IMR-90 (cell line): Measurements from ENCODE around the gene LHPP. TPM values are rescaled to one million over a fixed set of nuclear protein-coding genes. Genes with fewer than 3 reads are reported as not detected.

ENCODE experiments used
- ATAC-seq: fragments of 200-7000 bp; cut with Tn5 transposase; 2 replicates; pipeline ENCODE4 v1.9.1; 2020; ENCODE audit warnings: low read depth, mild to moderate bottlenecking, moderate library complexity
- BruUV-seq: library from RNA; stranded (reverse); fragments of 400-500 nt; replicated peaks from 2 replicates; lab custom pipeline; 2021; lab: Mats Ljungman, UMichigan
- CTCF ChIA-PET: fragments of 300-600 bp; formaldehyde crosslinking; extraction: SDS; loops from one replicate; lab custom pipeline; 2021; ENCODE audit warnings: antibody characterized with exemption; lab: Yijun Ruan, JAX
- POLR2A ChIA-PET: fragments of 300-600 bp; sonication (Branson Sonifier 250); formaldehyde crosslinking; loops from one replicate; lab custom pipeline; 2022; ENCODE audit warnings: antibody characterized with exemption; ENCODE audit not compliant: unreplicated experiment; lab: Charles Lee
- DNase-seq: peaks from one replicate; pipeline ENCODE4 v3.0.0; 2013
- H2AFZ ChIP-seq: replicated peaks from 2 replicates; pipeline ENCODE3; 2013; ENCODE audit warnings: low read length, mild to moderate bottlenecking; ENCODE audit not compliant: poor library complexity
- H2AK5ac ChIP-seq: 2 replicates; pipeline ENCODE4 v1.6.1; 2013; ENCODE audit warnings: low read depth, low read length, inconsistent platforms
- H2AK9ac ChIP-seq: replicated peaks from 2 replicates; pipeline ENCODE3; 2013; ENCODE audit warnings: mild to moderate bottlenecking, low read depth, low read length, moderate library complexity; ENCODE audit not compliant: poor library complexity
- H2BK120ac ChIP-seq: 2 replicates; pipeline ENCODE4 v1.6.1; 2013; ENCODE audit warnings: low read depth, low read length, inconsistent platforms
- H2BK15ac ChIP-seq: 3 replicates; pipeline ENCODE4 v1.6.1; 2013; ENCODE audit warnings: low read depth, low read length, inconsistent platforms
- H2BK20ac ChIP-seq: 2 replicates; pipeline ENCODE4 v1.6.1; 2013; ENCODE audit warnings: low read depth, mild to moderate bottlenecking, inconsistent platforms, low read length, moderate library complexity
- H2BK5ac ChIP-seq: 2 replicates; pipeline ENCODE4 v1.6.1; 2013; ENCODE audit warnings: mild to moderate bottlenecking, low read depth, low read length, inconsistent platforms; ENCODE audit not compliant: poor library complexity, severe bottlenecking
- H3K14ac ChIP-seq: replicated peaks from 2 replicates; pipeline ENCODE4 v1.6.1; 2013; ENCODE audit warnings: low read depth, low read length, inconsistent platforms
- H3K18ac ChIP-seq: 2 replicates; pipeline ENCODE4 v1.6.1; 2013; ENCODE audit warnings: low read depth, low read length, control low read depth
- H3K23ac ChIP-seq: 2 replicates; pipeline ENCODE4 v1.6.1; 2013; ENCODE audit warnings: low read depth, low read length, inconsistent platforms
- H3K27ac ChIP-seq: 2 replicates; pipeline ENCODE4 v1.5.1; 2013; ENCODE audit warnings: mild to moderate bottlenecking, control low read depth, low read length; ENCODE audit not compliant: insufficient read depth
- H3K27me3 ChIP-seq: 2 replicates; pipeline ENCODE4 v1.6.1; 2013; ENCODE audit warnings: low read length; ENCODE audit not compliant: control insufficient read depth, insufficient read depth
- H3K36me3 ChIP-seq: 2 replicates; pipeline ENCODE4 v1.6.1; 2013; ENCODE audit warnings: low read length, mixed read lengths; ENCODE audit not compliant: control insufficient read depth, insufficient read depth
- H3K4ac ChIP-seq: 2 replicates; pipeline ENCODE4 v1.6.1; 2013; ENCODE audit warnings: low read depth, low read length, inconsistent platforms
- H3K4me1 ChIP-seq: 2 replicates; pipeline ENCODE4 v1.6.1; 2013; ENCODE audit warnings: low read length, mixed read lengths; ENCODE audit not compliant: control insufficient read depth, insufficient read depth
- H3K4me2 ChIP-seq: 2 replicates; pipeline ENCODE4 v1.6.1; 2013; ENCODE audit warnings: low read depth, mild to moderate bottlenecking, control low read depth, low read length, moderate library complexity
- H3K4me3 ChIP-seq: 2 replicates; pipeline ENCODE4 v1.5.1; 2013; ENCODE audit warnings: low read depth, mild to moderate bottlenecking, control low read depth, low read length, moderate library complexity; ENCODE audit not compliant: insufficient read depth
- H3K56ac ChIP-seq: 2 replicates; pipeline ENCODE4 v1.6.1; 2013; ENCODE audit warnings: low read length, inconsistent platforms; ENCODE audit not compliant: insufficient read depth; ENCODE audit errors: extremely low read depth
- H3K79me1 ChIP-seq, 2 experiments: 2 replicates each; pipeline ENCODE4 v1.6.1; 2013; ENCODE audit warnings: low read length in 2 of 2, inconsistent platforms in 1 of 2, low read depth in 1 of 2
- H3K9ac ChIP-seq: 2 replicates; pipeline ENCODE4 v1.6.1; 2013; ENCODE audit warnings: low read depth, low read length, control low read depth
- H3K9me1 ChIP-seq: 2 replicates; pipeline ENCODE4 v1.6.1; 2013; ENCODE audit warnings: low read length, inconsistent platforms; ENCODE audit not compliant: insufficient read depth
- H3K9me3 ChIP-seq: 2 replicates; pipeline ENCODE4 v1.6.1; 2013; ENCODE audit warnings: low read length; ENCODE audit not compliant: control insufficient read depth, insufficient read depth
- H4K20me1 ChIP-seq: 2 replicates; pipeline ENCODE4 v1.6.1; 2013; ENCODE audit warnings: low read length, inconsistent platforms; ENCODE audit not compliant: insufficient read depth
- H4K5ac ChIP-seq: 2 replicates; pipeline ENCODE4 v1.6.1; 2013; ENCODE audit warnings: mild to moderate bottlenecking, low read depth, low read length, control low read depth
- H4K8ac ChIP-seq, 2 experiments: 2 replicates each; pipeline ENCODE4 v1.6.1; 2013; ENCODE audit warnings: low read depth in 2 of 2, low read length in 2 of 2, control low read depth in 1 of 2, inconsistent platforms in 1 of 2
- H4K91ac ChIP-seq: 2 replicates; pipeline ENCODE4 v1.6.1; 2013; ENCODE audit warnings: low read depth, low read length, inconsistent platforms; ENCODE audit not compliant: insufficient read depth
- CHD1 ChIP-seq: IDR thresholded peaks from 2 replicates; pipeline ENCODE4 v1.6.1; 2012; ENCODE audit warnings: low read depth, low read length, improper control_type of control experiment
- FOS ChIP-seq: fragments of 150-350 bp; IDR thresholded peaks from 2 replicates; pipeline ENCODE4 v1.6.1; 2016; ENCODE audit warnings: low read depth, low read length
- MAFK ChIP-seq: IDR thresholded peaks from 2 replicates; pipeline ENCODE4 v1.6.1; 2012; ENCODE audit warnings: low read depth, low read length, improper control_type of control experiment
- MXI1 ChIP-seq: IDR thresholded peaks from 2 replicates; pipeline ENCODE4 v1.6.1; 2012; ENCODE audit warnings: low read depth, mild to moderate bottlenecking, low read length, moderate library complexity, borderline replicate concordance
- POLR2A ChIP-seq: IDR thresholded peaks from 2 replicates; pipeline ENCODE4 v1.6.1; 2012; ENCODE audit warnings: mild to moderate bottlenecking, low read depth, low read length
- RAD21 ChIP-seq: IDR thresholded peaks from 2 replicates; pipeline ENCODE4 v1.6.1; 2012; ENCODE audit warnings: low read length, improper control_type of control experiment
- RCOR1 ChIP-seq: IDR thresholded peaks from 2 replicates; pipeline ENCODE4 v1.6.1; 2012; ENCODE audit warnings: mild to moderate bottlenecking, low read length, improper control_type of control experiment; ENCODE audit not compliant: insufficient replicate concordance
- RFX5 ChIP-seq: IDR thresholded peaks from 2 replicates; pipeline ENCODE4 v1.8.0; 2012; ENCODE audit warnings: low read depth, mild to moderate bottlenecking, low read length, moderate library complexity
- SMC3 ChIP-seq: fragments of 150-350 bp; IDR thresholded peaks from 2 replicates; pipeline ENCODE4 v1.6.1; 2016; ENCODE audit warnings: low read depth, mild to moderate bottlenecking, antibody characterized with exemption, low read length, moderate library complexity
- WGBS, 2 experiments: methylation state at CpG; one replicate each; pipeline versions ENCODE4 v1.1.5 to v1.1.7; 2013; ENCODE audit warnings: missing lambda C conversion rate in 2 of 2; ENCODE audit not compliant: insufficient read length in 1 of 2; ENCODE audit errors: extremely low coverage in 2 of 2; 5-methylcytosine and 5-hydroxymethylcytosine counted together
- dilution Hi-C: fragments of 300-500 bp; cut with HindIII; formaldehyde crosslinking; loops from one replicate; pipeline ENCODE4 v1.14.3; 2018; ENCODE audit warnings: low sequenced_read_pairs; ENCODE audit not compliant: unreplicated experiment
- in situ Hi-C: fragments of 300-500 bp; cut with MboI; formaldehyde crosslinking; loops from 3 replicates; pipeline ENCODE4 v1.14.3; 2019; ENCODE audit warnings: low sequenced_read_pairs, inconsistent platforms, mixed read lengths
- intact Hi-C: fragments of 100-400 bp; cut with micrococcal nuclease; formaldehyde crosslinking; loops from 2 replicates; pipeline ENCODE4 v1.10.0; 2022
- polyA plus RNA-seq, 3 experiments: library from polyadenylated mRNA; depleted of rRNA; stranded (reverse); fragments of >200 nt; gene quantifications; 2 replicates each; pipeline ENCODE4 v1.2.3, GENCODE V29; 2012; ENCODE audit warnings: low replicate concordance in 1 of 3
- total RNA-seq: library from RNA; depleted of rRNA; stranded (reverse); fragments of >200 nt; gene quantifications from 2 replicates; pipeline ENCODE4 v1.2.3, GENCODE V29; 2012

Gene LHPP
- total and polyA plus RNA-seq, 2 of the 4 experiments (the other 2 are of a cell fraction), result 2.7 to 8.3 TPM

GRCh38 chr10:124618470-124619073 is 156.9 kb downstream of the LHPP start:
- no peak overlapping the region for H2BK5ac ChIP-seq
- WGBS, 2 experiments, result 90% methylated on average over 14 of the region's 18 CpGs; no CpG with 5 or more reads in 1 of the 2 experiments
- no peak overlapping the region for H3K23ac ChIP-seq
- H3K14ac ChIP-seq, result no peak overlapping the region
- H3K56ac ChIP-seq, result no peak overlapping the region
- no peak overlapping the region for H3K18ac ChIP-seq
- H3K27me3 ChIP-seq, result no peaks in the 10 kb centered on the region
- ChIA-PET POLR2A (no interaction called here), CTCF (interaction anchor here (0.8 kb wide), 1 partner anchor 123 kb away, joined by 5 read pairs; no protein-coding TSS in a partner anchor)
- dilution Hi-C loops (no loop called here), intact Hi-C loops (no loop called here), in situ Hi-C loops (no loop called here)
- H2AFZ ChIP-seq, result no peak overlapping the region
- H3K79me1 ChIP-seq, result no peaks in the 10 kb centered on the region
- no peak overlapping the region for H3K4me2 ChIP-seq
- no peak overlapping the region for H2BK20ac ChIP-seq
- peaks cover 2% of the 10 kb centered on the region; the same call in 1 of the 2 replicates for H3K36me3 ChIP-seq
- H4K91ac ChIP-seq, result no peak overlapping the region
- H3K9ac ChIP-seq, result no peak overlapping the region
- no peak overlapping the region for H3K4me3 ChIP-seq
- ATAC-seq, result no peak
- TF ChIP-seq FOS (no peak), MAFK (no peak), MXI1 (no peak), RAD21 (no peak), CHD1 (no peak), POLR2A (no peak), SMC3 (no peak), RCOR1 (no peak), RFX5 (no peak)
- H4K5ac ChIP-seq, result no peak overlapping the region
- H2AK5ac ChIP-seq, result no peak overlapping the region
- no peak overlapping the region for H3K4ac ChIP-seq
- H3K27ac ChIP-seq, result no peak overlapping the region
- H4K20me1 ChIP-seq, result no peaks in the 10 kb centered on the region; the same call in 1 of the 2 replicates
- H3K4me1 ChIP-seq, result peaks cover 2% of the 10 kb centered on the region; the same call in 1 of the 2 replicates
- H2BK120ac ChIP-seq, result no peak overlapping the region
- no peaks in the 10 kb centered on the region for H3K9me3 ChIP-seq
- no peak overlapping the region for H2BK15ac ChIP-seq
- no peak overlapping the region for H2AK9ac ChIP-seq
- no peaks in the 10 kb centered on the region for H3K9me1 ChIP-seq
- no peak for DNase-seq
- no TSS peak for BruUV-seq
- H4K8ac ChIP-seq, result no peak overlapping the region
